Progenitor cell of endocrine pancreas (in vitro differentiated cells): ENCODE measurements around the gene MESD. TPM values are rescaled to one million over a fixed set of nuclear protein-coding genes. Genes with fewer than 3 reads are reported as not detected.

Experiments used
- DNase-seq: peaks from one replicate; pipeline ENCODE4 v3.0.0; 2021; ENCODE audit warnings: low spot score; ENCODE audit not compliant: unreplicated experiment
- H3K27ac Mint-ChIP-seq: 2 replicates; pipeline ENCODE4 v1.8.0; 2021; ENCODE audit warnings: mild to moderate bottlenecking, moderate library complexity, mixed read lengths
- H3K27me3 Mint-ChIP-seq: 2 replicates; pipeline ENCODE4 v1.8.0; 2021; ENCODE audit warnings: mixed read lengths
- H3K36me3 Mint-ChIP-seq: 2 replicates; pipeline ENCODE4 v1.8.0; 2022; ENCODE audit warnings: mixed read lengths; ENCODE audit not compliant: insufficient read depth
- H3K4me1 Mint-ChIP-seq: 2 replicates; pipeline ENCODE4 v1.8.0; 2021; ENCODE audit warnings: low read depth, mixed read lengths
- H3K4me3 Mint-ChIP-seq: 2 replicates; pipeline ENCODE4 v1.8.0; 2021; ENCODE audit warnings: low read depth, mild to moderate bottlenecking, moderate library complexity, mixed read lengths
- H3K9me3 Mint-ChIP-seq: 2 replicates; pipeline ENCODE4 v1.8.0; 2021; ENCODE audit warnings: low read depth, mixed read lengths
- CTCF ChIP-seq: fragments of 200-600 bp; sonication (generic); IDR thresholded peaks from one replicate; pipeline ENCODE4 v1.5.0; 2021; ENCODE audit warnings: antibody characterized with exemption, mild to moderate bottlenecking; ENCODE audit not compliant: unreplicated experiment
- total RNA-seq: library from RNA; stranded (reverse); gene quantifications from 2 replicates; pipeline ENCODE4 v1.2.1, GENCODE V29; 2021

MESD gene
- total RNA-seq, 1 donor from 2014 or later, result 42.6 TPM

GRCh38 chr15:80937718-80938117 is 51.9 kb downstream of the MESD start:
- Mint-ChIP-seq H3K9me3 (no peaks in the 10 kb centered on the region), H3K36me3 (peaks cover 9% of the 10 kb centered on the region), H3K4me3 (no peak overlapping the region), H3K4me1 (no peaks in the 10 kb centered on the region), H3K27ac (no peak overlapping the region), H3K27me3 (no peaks in the 10 kb centered on the region)
- no peak for DNase-seq
- no peak for TF ChIP-seq CTCF

GRCh38 chr15:80936288-80937078 is 53.1 kb downstream of the MESD start:
- Mint-ChIP-seq H3K27me3 (no peaks in the 10 kb centered on the region), H3K27ac (no peak overlapping the region), H3K4me3 (no peak overlapping the region), H3K9me3 (no peaks in the 10 kb centered on the region), H3K4me1 (no peaks in the 10 kb centered on the region), H3K36me3 (peaks cover 7% of the 10 kb centered on the region)
- DNase-seq, result no peak
- no peak for TF ChIP-seq CTCF

- Mint-ChIP-seq H3K9me3 (no peaks in the 10 kb centered on the region), H3K4me1 (peaks cover 2% of the 10 kb centered on the region), H3K4me3 (no peak overlapping the region), H3K27ac (peak overlapping the region; percentile 35), H3K27me3 (no peaks in the 10 kb centered on the region), H3K36me3 (peaks cover 5% of the 10 kb centered on the region)
- no peak for TF ChIP-seq CTCF
- no peak for DNase-seq
These were observed 54.8 kb downstream of the MESD start for GRCh38 chr15:80934761-80935221.

GRCh38 chr15:80932989-80933388 is 56.6 kb downstream of the MESD start:
- Mint-ChIP-seq H3K4me1 (peaks cover 7% of the 10 kb centered on the region), H3K27me3 (no peaks in the 10 kb centered on the region), H3K27ac (no peak overlapping the region), H3K9me3 (no peaks in the 10 kb centered on the region), H3K36me3 (peaks cover 6% of the 10 kb centered on the region), H3K4me3 (no peak overlapping the region)
- DNase-seq, result no peak
- no peak for TF ChIP-seq CTCF

GRCh38 chr15:80932513-80932815 is 57.2 kb downstream of the MESD start:
- Mint-ChIP-seq H3K4me1 (peaks cover 7% of the 10 kb centered on the region), H3K27ac (no peak overlapping the region), H3K4me3 (no peak overlapping the region), H3K27me3 (no peaks in the 10 kb centered on the region), H3K9me3 (no peaks in the 10 kb centered on the region), H3K36me3 (peaks cover 6% of the 10 kb centered on the region)
- TF ChIP-seq CTCF, result no peak
- DNase-seq, result no peak
